ENCODE results near the gene G3BP1. TPM values are rescaled to one million over a fixed set of nuclear protein-coding genes. Genes with fewer than 3 reads are reported as not detected.

The G3BP1 gene
- total RNA-seq, result 189 and 331 TPM in 2 replicates

GRCh38 chr5:151771259-151772028 lies at the start of gene G3BP1:
G3BP1 (plus strand) TSS chr5:151771954; CDS start chr5:151786621, 14,667 bp downstream.

GRCh38 chr5:151758430-151759241 lies 13.1 kb upstream of the G3BP1 start, which contains the start of gene ATOX1:
ATOX1 (minus strand) TSS chr5:151758631; CDS start chr5:151758551, 80 bp downstream.

Other genes starting within 250 kb of the G3BP1 start
- gene FAT2, start 180.6 kb upstream of the G3BP1 start, total RNA-seq, result under 0.01 TPM in 2 replicates
- gene SPARC, start 85.0 kb upstream of the G3BP1 start, total RNA-seq, result 869 and 1,649 TPM in 2 replicates
- gene ATOX1, start 13.3 kb upstream of the G3BP1 start, total RNA-seq, result 71.0 and 111 TPM in 2 replicates
- not detected in 2 replicates for gene GLRA1, start 152.9 kb downstream of the G3BP1 start, total RNA-seq

Data from regular cardiac myocyte (primary cell).